ENCODE measurements around the gene C4BPA. TPM values are rescaled to one million over a fixed set of nuclear protein-coding genes. Genes with fewer than 3 reads are reported as not detected.
A peak's percentile ranks its signal among the peaks of the same experiment; 100 is the strongest.

C4BPA gene
- total and polyA plus RNA-seq, 10 donors: 0.03 to 1.9 (median 0.45) TPM

- TF ChIP-seq POLR2AphosphoS5 (IDR thresholded peaks at IDR 0.05) (no peak), POLR2A (IDR thresholded peaks at IDR 0.05) (no peak), CTCF (IDR thresholded peaks at IDR 0.05 in 8 of 11, conservative IDR thresholded peaks at IDR 0.05 in 3 of 11) (no peak)
- Histone ChIP-seq H3K9me3 (no peaks in the 10 kb centered on the region), H3K4me3 (no peak overlapping the region), H3K36me3 (no peaks in the 10 kb centered on the region), H3K4me1 (peaks cover 0 to 11% (median 0%) of the 10 kb centered on the region in 6 donors), H3K27me3 (replicated peaks in 1 of 7) (no peaks in the 10 kb centered on the region), H3K27ac (peak overlapping the region in 4 of 8 donors; percentile 3 to 51 (median 40))
- intact Hi-C loops (cut with DNase I; ENCODE audit: low total_unique reads): no loop called here
- WGBS, 5 donors: 71 to 77% (median 75%) methylated on average over 2 of the region's 2 CpGs
- no peak for DNase-seq
Observed at GRCh38 chr1:207172321-207172720, 68.3 kb downstream of the C4BPA start.

GRCh38 chr1:207172885-207173284, 68.9 kb downstream of the C4BPA start:
- WGBS, 5 donors: 79 to 92% (median 88%) methylated on average over 4 of the region's 4 CpGs
- Histone ChIP-seq H3K27ac (peak overlapping the region in 5 of 8 donors; percentile 0 to 51 (median 34)), H3K27me3 (replicated peaks in 1 of 7) (no peaks in the 10 kb centered on the region), H3K4me3 (no peak overlapping the region), H3K36me3 (no peaks in the 10 kb centered on the region), H3K4me1 (peaks cover 0 to 11% (median 0%) of the 10 kb centered on the region in 6 donors), H3K9me3 (no peaks in the 10 kb centered on the region)
- no peak for DNase-seq
- intact Hi-C loops (cut with DNase I; ENCODE audit: low total_unique reads): no loop called here
- no peak for TF ChIP-seq POLR2A (IDR thresholded peaks at IDR 0.05)
- no peak for TF ChIP-seq CTCF (IDR thresholded peaks at IDR 0.05 in 8 of 11, conservative IDR thresholded peaks at IDR 0.05 in 3 of 11)
- no peak for TF ChIP-seq POLR2AphosphoS5 (IDR thresholded peaks at IDR 0.05)

DNA sequence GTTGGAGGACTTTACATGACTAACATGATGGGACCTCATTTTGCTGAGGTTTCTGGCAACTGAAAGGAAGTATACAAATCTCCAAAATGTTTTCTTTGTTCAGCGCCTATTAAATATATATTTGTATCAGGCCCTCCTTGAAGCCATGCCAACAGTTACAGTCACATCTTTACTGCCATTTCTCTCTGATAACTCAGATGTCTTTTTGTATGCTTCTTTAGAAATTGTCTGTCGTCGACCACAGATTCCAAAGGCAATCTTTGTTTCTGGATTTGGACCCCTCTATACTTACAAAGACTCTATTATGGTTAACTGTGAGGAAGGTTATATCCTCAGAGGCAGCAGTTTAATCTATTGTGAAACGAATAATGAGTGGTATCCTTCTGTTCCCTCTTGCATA, 69.4 kb downstream of the C4BPA start:
- WGBS, 5 donors: 92 to 98% (median 96%) methylated on average over 4 of the region's 4 CpGs
- TF ChIP-seq CTCF (IDR thresholded peaks at IDR 0.05 in 8 of 11, conservative IDR thresholded peaks at IDR 0.05 in 3 of 11): no peak
- TF ChIP-seq POLR2A (IDR thresholded peaks at IDR 0.05): no peak
- no peak for TF ChIP-seq POLR2AphosphoS5 (IDR thresholded peaks at IDR 0.05)
- no peak for DNase-seq

GRCh38 chr1:207174913-207175312, 70.9 kb downstream of the C4BPA start:
- 86 to 95% (median 92%) methylated on average over 4 of the region's 4 CpGs for WGBS, 5 donors
- intact Hi-C loops (cut with DNase I; ENCODE audit: low total_unique reads): no loop called here
- TF ChIP-seq CTCF (IDR thresholded peaks at IDR 0.05 in 8 of 11, conservative IDR thresholded peaks at IDR 0.05 in 3 of 11) (no peak), POLR2AphosphoS5 (IDR thresholded peaks at IDR 0.05) (no peak), POLR2A (IDR thresholded peaks at IDR 0.05) (no peak)

More for the DNA sequence above, 69.4 kb downstream of the C4BPA start:
- Histone ChIP-seq H3K9me3 (no peaks in the 10 kb centered on the region), H3K4me3 (no peak overlapping the region), H3K36me3 (no peaks in the 10 kb centered on the region), H3K4me1 (peaks cover 0 to 11% (median 0%) of the 10 kb centered on the region in 6 donors), H3K27me3 (replicated peaks in 1 of 7) (no peaks in the 10 kb centered on the region), H3K27ac (peak overlapping the region in 1 of 8 donors; percentile 47)
- intact Hi-C loops (cut with DNase I; ENCODE audit: low total_unique reads): no loop called here

More at GRCh38 chr1:207174913-207175312, 70.9 kb downstream of the C4BPA start:
- H3K9me3 ChIP-seq: no peaks in the 10 kb centered on the region
- H3K27me3 ChIP-seq (replicated peaks in 1 of 7): no peaks in the 10 kb centered on the region
- no peak overlapping the region for H3K27ac ChIP-seq
- H3K36me3 ChIP-seq: no peaks in the 10 kb centered on the region
- H3K4me1 ChIP-seq: peaks cover 0 to 11% (median 0%) of the 10 kb centered on the region in 6 donors
- H3K4me3 ChIP-seq: no peak overlapping the region
- DNase-seq: no peak
